Colonic mucosa (tissue), 4 donors: ENCODE data around the gene OPCML. TPM values are rescaled to one million over a fixed set of nuclear protein-coding genes. Genes with fewer than 3 reads are reported as not detected.

ENCODE experiments used
- DNase-seq: peaks from one replicate; pipeline ENCODE4 v3.0.0-alpha.2; 2020
- H3K27ac ChIP-seq: fragments of 200-600 bp; one replicate; pipeline ENCODE4 v1.8.0; 2021
- H3K27me3 ChIP-seq: fragments of 200-600 bp; one replicate; pipeline ENCODE4 v1.8.0; 2021
- H3K36me3 ChIP-seq: fragments of 200-600 bp; one replicate; pipeline ENCODE4 v1.8.0; 2021
- H3K4me1 ChIP-seq: fragments of 200-600 bp; one replicate; pipeline ENCODE4 v1.8.0; 2021; ENCODE audit warnings: mild to moderate bottlenecking
- H3K4me3 ChIP-seq: fragments of 200-600 bp; one replicate; pipeline ENCODE4 v1.8.0; 2021
- H3K9ac ChIP-seq, 2 donors: one replicate each; pipeline ENCODE4 v1.7.0; 2013; ENCODE audit warnings: control low read depth in 2 of 2, low read depth in 2 of 2, low read length in 2 of 2
- H3K9me3 ChIP-seq: fragments of 200-600 bp; one replicate; pipeline ENCODE4 v1.8.0; 2021
- intact Hi-C: fragments of 100-400 bp; cut with DNase I; formaldehyde crosslinking; loops from one replicate; pipeline ENCODE4 v1.14.1; 2022
- total RNA-seq, 2 donors: library from RNA; stranded (reverse); fragmentation: NEBNext Ultra II Directional in 1 of 2; extraction: Animal tissue kit (Norgen Biotek cat#: 25700) in 1 of 2; gene quantifications; one replicate each; pipeline ENCODE4 v1.2.1, GENCODE V29; 2021
- TF ChIP-seq, protein P1 (sequence below): fragments of 200-600 bp; IDR thresholded peaks from one replicate; pipeline ENCODE4 v1.8.0; 2022; ENCODE audit warnings: antibody characterized with exemption, mild to moderate bottlenecking
- donor health status: healthy.
- donor health status: DM: no; HTN: no; CAD: no.
- donor health status: DM: no; HTN: no; CAD: no.

The OPCML gene
- total RNA-seq, 2 donors from 2014 or later = 0.08 TPM; not detected in 1

- intact Hi-C loops = no loop called here
- Histone ChIP-seq H3K9me3 (no peaks in the 10 kb centered on the region), H3K36me3 (no peaks in the 10 kb centered on the region), H3K27ac (no peak overlapping the region), H3K4me1 (no peaks in the 10 kb centered on the region), H3K27me3 (no peaks in the 10 kb centered on the region), H3K9ac (no peak overlapping the region), H3K4me3 (no peak overlapping the region)
- DNase-seq = no peak
- TF ChIP-seq, protein P1, sequence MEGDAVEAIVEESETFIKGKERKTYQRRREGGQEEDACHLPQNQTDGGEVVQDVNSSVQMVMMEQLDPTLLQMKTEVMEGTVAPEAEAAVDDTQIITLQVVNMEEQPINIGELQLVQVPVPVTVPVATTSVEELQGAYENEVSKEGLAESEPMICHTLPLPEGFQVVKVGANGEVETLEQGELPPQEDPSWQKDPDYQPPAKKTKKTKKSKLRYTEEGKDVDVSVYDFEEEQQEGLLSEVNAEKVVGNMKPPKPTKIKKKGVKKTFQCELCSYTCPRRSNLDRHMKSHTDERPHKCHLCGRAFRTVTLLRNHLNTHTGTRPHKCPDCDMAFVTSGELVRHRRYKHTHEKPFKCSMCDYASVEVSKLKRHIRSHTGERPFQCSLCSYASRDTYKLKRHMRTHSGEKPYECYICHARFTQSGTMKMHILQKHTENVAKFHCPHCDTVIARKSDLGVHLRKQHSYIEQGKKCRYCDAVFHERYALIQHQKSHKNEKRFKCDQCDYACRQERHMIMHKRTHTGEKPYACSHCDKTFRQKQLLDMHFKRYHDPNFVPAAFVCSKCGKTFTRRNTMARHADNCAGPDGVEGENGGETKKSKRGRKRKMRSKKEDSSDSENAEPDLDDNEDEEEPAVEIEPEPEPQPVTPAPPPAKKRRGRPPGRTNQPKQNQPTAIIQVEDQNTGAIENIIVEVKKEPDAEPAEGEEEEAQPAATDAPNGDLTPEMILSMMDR = no peak
Measured at GRCh38 chr11:132962041-132962440, 570.3 kb downstream of the OPCML start.

DNA sequence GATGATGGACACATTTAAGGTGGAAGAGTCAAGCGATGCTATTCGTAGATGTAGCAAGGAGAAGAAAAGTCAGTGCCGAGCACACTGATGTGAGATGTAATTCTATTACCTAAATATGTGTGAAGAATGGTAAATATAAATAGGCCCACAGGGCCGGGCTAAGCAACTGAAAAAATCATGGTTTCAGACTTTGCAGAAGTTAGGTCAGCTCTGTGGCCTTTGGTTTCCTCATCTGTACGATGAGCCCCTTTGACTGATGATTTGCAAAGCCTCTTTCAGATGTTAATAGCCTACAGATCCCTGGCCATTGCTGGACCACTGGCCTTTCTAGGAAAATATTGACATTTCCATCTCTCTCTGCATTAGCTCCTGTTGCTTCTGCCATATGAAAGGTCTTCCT, 570.8 kb downstream of the OPCML start:
- H3K9me3 ChIP-seq = no peaks in the 10 kb centered on the region
- H3K4me3 ChIP-seq = no peak overlapping the region
- H3K36me3 ChIP-seq = no peaks in the 10 kb centered on the region
- H3K27ac ChIP-seq = no peak overlapping the region
- TF ChIP-seq, protein P1 = no peak
- H3K4me1 ChIP-seq = no peaks in the 10 kb centered on the region
- H3K27me3 ChIP-seq = no peaks in the 10 kb centered on the region
- H3K9ac ChIP-seq = no peak overlapping the region
- intact Hi-C loops = no loop called here
- DNase-seq = no peak

GRCh38 chr11:132960273-132961078, 571.8 kb downstream of the OPCML start:
- H3K9ac ChIP-seq = no peak overlapping the region
- H3K9me3 ChIP-seq = no peaks in the 10 kb centered on the region
- no peaks in the 10 kb centered on the region for H3K36me3 ChIP-seq
- H3K4me1 ChIP-seq = no peaks in the 10 kb centered on the region
- intact Hi-C loops = no loop called here
- H3K27ac ChIP-seq = no peak overlapping the region
- H3K27me3 ChIP-seq = no peaks in the 10 kb centered on the region
- TF ChIP-seq, protein P1 = no peak
- no peak overlapping the region for H3K4me3 ChIP-seq
- DNase-seq = no peak

GRCh38 chr11:132959693-132960092, 572.6 kb downstream of the OPCML start:
- H3K9me3 ChIP-seq = no peaks in the 10 kb centered on the region
- no peak overlapping the region for H3K9ac ChIP-seq
- no peaks in the 10 kb centered on the region for H3K36me3 ChIP-seq
- H3K4me1 ChIP-seq = no peaks in the 10 kb centered on the region
- no peak overlapping the region for H3K4me3 ChIP-seq
- no peak for DNase-seq
- no peaks in the 10 kb centered on the region for H3K27me3 ChIP-seq
- intact Hi-C loops = no loop called here
- TF ChIP-seq, protein P1 = no peak
- H3K27ac ChIP-seq = no peak overlapping the region

GRCh38 chr11:132957881-132958280, 574.4 kb downstream of the OPCML start:
- Histone ChIP-seq H3K27me3 (no peaks in the 10 kb centered on the region), H3K4me3 (no peak overlapping the region), H3K9me3 (no peaks in the 10 kb centered on the region), H3K27ac (no peak overlapping the region), H3K4me1 (no peaks in the 10 kb centered on the region), H3K9ac (no peak overlapping the region), H3K36me3 (no peaks in the 10 kb centered on the region)
- DNase-seq = no peak
- intact Hi-C loops = no loop called here
- TF ChIP-seq, protein P1 = no peak
